GM12878 (cell line): ENCODE measurements around the gene HNRNPDL. TPM values are rescaled to one million over a fixed set of nuclear protein-coding genes. Genes with fewer than 3 reads are reported as not detected.

ENCODE experiments used
- E2F8 ChIP-seq: fragments of 450-650 bp; IDR thresholded peaks from 2 replicates; pipeline ENCODE4 v1.6.1; 2018; ENCODE audit warnings: mild to moderate bottlenecking, low read depth, moderate library complexity; ENCODE audit not compliant: partially characterized antibody
- GABPA ChIP-seq: IDR thresholded peaks from 2 replicates; pipeline ENCODE4 v1.6.1; 2014; ENCODE audit warnings: antibody characterized with exemption, low read depth, mild to moderate bottlenecking, inconsistent platforms
- IRF4 ChIP-seq: IDR thresholded peaks from 2 replicates; pipeline ENCODE4 v1.6.1; 2011; ENCODE audit warnings: low read depth, low read length
- NFYB ChIP-seq: IDR thresholded peaks from 2 replicates; pipeline ENCODE4 v1.6.1; 2011; ENCODE audit warnings: low read depth, mild to moderate bottlenecking, low read length, improper control_type of control experiment, moderate library complexity; ENCODE audit not compliant: insufficient read depth
- RELA ChIP-seq: fragments of 450-650 bp; IDR thresholded peaks from 2 replicates; pipeline ENCODE4 v1.8.0; 2014; ENCODE audit warnings: borderline replicate concordance; ENCODE audit not compliant: partially characterized antibody
- SMAD1 ChIP-seq: fragments of 450-650 bp; IDR thresholded peaks from 2 replicates; pipeline ENCODE4 v1.6.1; 2018; ENCODE audit warnings: mild to moderate bottlenecking, low read depth; ENCODE audit not compliant: partially characterized antibody
- TCF3 ChIP-seq: IDR thresholded peaks from 2 replicates; pipeline ENCODE4 v1.6.1; 2012; ENCODE audit warnings: low read depth, mild to moderate bottlenecking, low read length, borderline replicate concordance; ENCODE audit not compliant: insufficient read depth
- TCF7 ChIP-seq: IDR thresholded peaks from 2 replicates; pipeline ENCODE4 v1.6.1; 2014; ENCODE audit warnings: antibody characterized with exemption, borderline replicate concordance
- WRNIP1 ChIP-seq: IDR thresholded peaks from 2 replicates; pipeline ENCODE4 v1.6.1; 2011; ENCODE audit warnings: low read depth, low read length, improper control_type of control experiment, borderline replicate concordance
- ZNF384 ChIP-seq: IDR thresholded peaks from 2 replicates; pipeline ENCODE4 v1.6.1; 2012; ENCODE audit warnings: low read depth, mild to moderate bottlenecking, low read length, improper control_type of control experiment, borderline replicate concordance
- polyA plus RNA-seq, 11 experiments: library from polyadenylated mRNA; depleted of rRNA in 4 of 11; unstranded in 6 of 11; stranded (reverse) in 5 of 11; fragments of >200 nt; fragmentation: Nextera tagmentation in 4 of 11; fragmentation: Illumina TruSeq in 1 of 11; extraction: Ambion mirVana in 4 of 11; extraction: Trizol in 1 of 11; gene quantifications; 1 replicate in 1 of 11; 2 replicates in 10 of 11; pipeline versions ENCODE4 v1.2.1 to v1.2.3, GENCODE V29; 2011 to 2016; ENCODE audit warnings: inconsistent platforms in 2 of 11, missing spikeins in 2 of 11, low read depth in 1 of 11
- total RNA-seq, 4 experiments: library from RNA; depleted of rRNA in 3 of 4; stranded (reverse); fragments of >200 nt in 3 of 4; fragmentation: Illumina TruSeq in 1 of 4; extraction: Trizol in 1 of 4; gene quantifications; 2 replicates each; pipeline versions ENCODE4 v1.2.1 to v1.2.3, GENCODE V29; 2013 to 2021

Gene HNRNPDL
- total and polyA plus RNA-seq, 10 of the 15 experiments (the other 5 are each of a cell fraction or from before 2014, with no cell fraction given): 217 to 510 (median 345) TPM

GRCh38 chr4:82373816-82374625, 56.2 kb downstream of the HNRNPDL start, which contains the start of gene HNRNPD (continued):
- peak; percentile 65; the same call in 1 of the 2 replicates for TF ChIP-seq TCF7
- TF ChIP-seq TCF3: peak; percentile 60; the same call in 1 of the 2 replicates
- no peak for TF ChIP-seq NFYB
- TF ChIP-seq WRNIP1: no peak
- TF ChIP-seq IRF4: 0 out of 2 replicates have a peak, but pooled peaks have one; percentile 47
- peak; percentile 89 for TF ChIP-seq GABPA
- peak; percentile 99 for TF ChIP-seq ZNF384
- TF ChIP-seq SMAD1: peak; percentile 22
- TF ChIP-seq RELA: peak; percentile 69
- TF ChIP-seq E2F8: peak; percentile 78
